ENCODE results near the gene PAIP2.

PAIP2 gene

GRCh38 chr5:139341689-139342422 lies at the start of gene PAIP2:
PAIP2 (plus strand) TSS chr5:139341854; CDS start chr5:139363785, 21,931 bp downstream.
- DNase-seq (ENCODE audit: low read depth): peak; percentile 99

- DNase-seq (ENCODE audit: low read depth): no peak
Observed at GRCh38 chr5:139293202-139293506, 48.5 kb upstream of the PAIP2 start.

GRCh38 chr5:139293507-139294373 lies 47.9 kb upstream of the PAIP2 start, which contains the start of gene MATR3:
MATR3 (plus strand) TSS chr5:139293740; CDS start chr5:139307416, 13,676 bp downstream.
- DNase-seq (ENCODE audit: low read depth): peak; percentile 96

GRCh38 chr5:139294374-139295165 lies 47.1 kb upstream of the PAIP2 start:
- DNase-seq (ENCODE audit: low read depth): peak; percentile 86

- peak; percentile 46 for DNase-seq (ENCODE audit: low read depth)
Observed at GRCh38 chr5:139295346-139296057, 46.2 kb upstream of the PAIP2 start.

- DNase-seq (ENCODE audit: low read depth): no peak
Observed at GRCh38 chr5:139296198-139296597, 45.5 kb upstream of the PAIP2 start.

GRCh38 chr5:139296862-139297326 lies 44.8 kb upstream of the PAIP2 start:
- no peak for DNase-seq (ENCODE audit: low read depth)

GRCh38 chr5:139297439-139298133 lies 44.1 kb upstream of the PAIP2 start:
- no peak for DNase-seq (ENCODE audit: low read depth)

- DNase-seq (ENCODE audit: low read depth): no peak
Observed at GRCh38 chr5:139298242-139298641, 43.4 kb upstream of the PAIP2 start.

- DNase-seq (ENCODE audit: low read depth): no peak
Observed at GRCh38 chr5:139299486-139299885, 42.2 kb upstream of the PAIP2 start.

- DNase-seq (ENCODE audit: low read depth): no peak
Observed at GRCh38 chr5:139301808-139302499, 39.7 kb upstream of the PAIP2 start.

- DNase-seq (ENCODE audit: low read depth): no peak
Observed at GRCh38 chr5:139304391-139305324, 37.0 kb upstream of the PAIP2 start.

- DNase-seq (ENCODE audit: low read depth): no peak
Observed at GRCh38 chr5:139306197-139306596, 35.5 kb upstream of the PAIP2 start.

- peak; percentile 14 for DNase-seq (ENCODE audit: low read depth)
Observed at GRCh38 chr5:139306628-139307379, 34.9 kb upstream of the PAIP2 start.

GRCh38 chr5:139308797-139309196 lies 32.9 kb upstream of the PAIP2 start:
- DNase-seq (ENCODE audit: low read depth): no peak

- DNase-seq (ENCODE audit: low read depth): peak; percentile 35
Observed at GRCh38 chr5:139310715-139311186, 30.9 kb upstream of the PAIP2 start.

- DNase-seq (ENCODE audit: low read depth): peak; percentile 8
Observed at GRCh38 chr5:139312075-139312474, 29.6 kb upstream of the PAIP2 start.

- no peak for DNase-seq (ENCODE audit: low read depth)
Observed at GRCh38 chr5:139314276-139314675, 27.4 kb upstream of the PAIP2 start.
